RWPE2 (cell line): ENCODE data around the gene RARS2.
"Not testable (repeated sequence)": the region's sequence is repeated elsewhere in the genome, so short reads cannot be mapped to it uniquely, and the experiment has no call there.

Source experiments
- ATAC-seq: fragments of 200-7000 bp; cut with Tn5 transposase; 3 replicates; pipeline ENCODE4 v1.9.1; 2021; ENCODE audit warnings: low read depth
- DNase-seq: peaks from one replicate; pipeline ENCODE4 v3.0.0-alpha.2; 2020; ENCODE audit warnings: low spot score
- H3K27ac ChIP-seq: fragments of 450-650 bp; 2 replicates; pipeline ENCODE4 v1.5.1; 2017; ENCODE audit warnings: mild to moderate bottlenecking; ENCODE audit not compliant: poor library complexity, severe bottlenecking
- H3K27me3 ChIP-seq: fragments of 250-450 bp; sonication (Bioruptor Pico); 2 replicates; pipeline ENCODE4 v1.5.1; 2021; ENCODE audit warnings: mild to moderate bottlenecking, moderate library complexity; ENCODE audit not compliant: insufficient read depth, poor library complexity, severe bottlenecking
- H3K36me3 ChIP-seq: fragments of 250-450 bp; sonication (Bioruptor Pico); 2 replicates; pipeline ENCODE4 v1.5.1; 2020; ENCODE audit warnings: low read depth, mild to moderate bottlenecking, moderate library complexity
- H3K4me1 ChIP-seq: fragments of 250-450 bp; sonication (Bioruptor Pico); 2 replicates; pipeline ENCODE4 v1.5.1; 2021; ENCODE audit warnings: mild to moderate bottlenecking, moderate library complexity; ENCODE audit not compliant: insufficient read depth, poor library complexity, severe bottlenecking
- H3K4me3 ChIP-seq: fragments of 250-450 bp; sonication (Bioruptor Pico); 2 replicates; pipeline ENCODE4 v1.5.1; 2021; ENCODE audit warnings: mild to moderate bottlenecking, moderate library complexity; ENCODE audit not compliant: severe bottlenecking
- H3K9me3 ChIP-seq: fragments of 250-450 bp; sonication (Bioruptor Pico); 2 replicates; pipeline ENCODE4 v1.5.1; 2021; ENCODE audit warnings: mild to moderate bottlenecking, moderate library complexity; ENCODE audit not compliant: severe bottlenecking
- TF ChIP-seq, protein P1 (sequence below): fragments of 450-650 bp; IDR thresholded peaks from one replicate; pipeline ENCODE4 v1.5.1; 2017; ENCODE audit warnings: mild to moderate bottlenecking, moderate library complexity; ENCODE audit not compliant: poor library complexity, severe bottlenecking

Gene RARS2

DNA sequence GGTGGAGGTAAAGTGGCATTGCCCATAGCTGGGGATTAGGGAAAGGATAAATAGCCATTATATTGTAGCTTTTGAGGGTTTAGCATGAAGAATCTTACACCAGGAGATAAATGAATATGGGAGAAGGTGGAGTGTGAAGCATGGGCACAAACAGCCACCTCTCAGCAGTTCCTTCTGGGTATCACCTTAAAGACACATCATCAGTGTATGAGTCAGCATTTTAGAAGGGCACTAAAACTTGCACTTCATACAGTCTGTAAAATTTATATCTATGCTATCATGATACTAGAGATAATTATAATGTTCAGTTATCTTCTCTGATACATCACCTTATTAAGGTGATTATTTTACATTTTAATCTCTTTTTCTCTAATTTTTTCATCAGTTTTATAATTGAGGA, 91.7 kb downstream of the RARS2 start:
- H3K27me3 ChIP-seq, result no peaks in the 10 kb centered on the region
- no peak for DNase-seq
- no peaks in the 10 kb centered on the region for H3K9me3 ChIP-seq
- TF ChIP-seq, protein P1, sequence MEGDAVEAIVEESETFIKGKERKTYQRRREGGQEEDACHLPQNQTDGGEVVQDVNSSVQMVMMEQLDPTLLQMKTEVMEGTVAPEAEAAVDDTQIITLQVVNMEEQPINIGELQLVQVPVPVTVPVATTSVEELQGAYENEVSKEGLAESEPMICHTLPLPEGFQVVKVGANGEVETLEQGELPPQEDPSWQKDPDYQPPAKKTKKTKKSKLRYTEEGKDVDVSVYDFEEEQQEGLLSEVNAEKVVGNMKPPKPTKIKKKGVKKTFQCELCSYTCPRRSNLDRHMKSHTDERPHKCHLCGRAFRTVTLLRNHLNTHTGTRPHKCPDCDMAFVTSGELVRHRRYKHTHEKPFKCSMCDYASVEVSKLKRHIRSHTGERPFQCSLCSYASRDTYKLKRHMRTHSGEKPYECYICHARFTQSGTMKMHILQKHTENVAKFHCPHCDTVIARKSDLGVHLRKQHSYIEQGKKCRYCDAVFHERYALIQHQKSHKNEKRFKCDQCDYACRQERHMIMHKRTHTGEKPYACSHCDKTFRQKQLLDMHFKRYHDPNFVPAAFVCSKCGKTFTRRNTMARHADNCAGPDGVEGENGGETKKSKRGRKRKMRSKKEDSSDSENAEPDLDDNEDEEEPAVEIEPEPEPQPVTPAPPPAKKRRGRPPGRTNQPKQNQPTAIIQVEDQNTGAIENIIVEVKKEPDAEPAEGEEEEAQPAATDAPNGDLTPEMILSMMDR, result no peak
- no peak overlapping the region for H3K27ac ChIP-seq
- H3K4me3 ChIP-seq, result no peak overlapping the region
- no peaks in the 10 kb centered on the region for H3K4me1 ChIP-seq
- peaks cover 22% of the 10 kb centered on the region for H3K36me3 ChIP-seq
- no peak for ATAC-seq

- Histone ChIP-seq H3K27ac (no peak overlapping the region), H3K36me3 (peaks cover 14% of the 10 kb centered on the region), H3K9me3 (no peaks in the 10 kb centered on the region), H3K27me3 (no peaks in the 10 kb centered on the region), H3K4me3 (no peak overlapping the region), H3K4me1 (no peaks in the 10 kb centered on the region)
- TF ChIP-seq, protein P1, result no peak
- DNase-seq (no peak), ATAC-seq (no peak)
Measured at GRCh38 chr6:87494761-87495422, 94.9 kb downstream of the RARS2 start.

DNA sequence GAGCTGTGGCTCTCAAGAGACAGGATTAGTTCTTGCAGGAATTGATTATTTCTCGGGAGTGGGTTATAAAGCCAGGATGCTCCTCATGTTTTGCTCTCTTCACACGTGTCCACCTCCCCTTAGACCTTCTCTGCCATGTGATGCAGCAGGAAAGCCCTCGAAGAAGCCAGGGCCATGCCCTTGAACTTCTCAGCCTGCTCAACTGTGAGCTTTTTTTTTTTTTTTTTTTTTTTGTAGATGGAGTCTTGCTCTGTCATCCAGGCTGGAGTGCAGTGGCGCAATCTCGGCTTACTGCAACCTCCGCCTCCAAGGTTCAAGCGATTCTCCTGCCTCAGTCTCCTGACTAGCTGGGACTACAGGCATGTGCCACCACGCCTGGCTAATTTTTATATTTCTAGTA, 100.5 kb downstream of the RARS2 start:
- not testable (repeated sequence) for DNase-seq, ATAC-seq, H3K4me3 ChIP-seq, H3K27ac ChIP-seq, H3K27me3 ChIP-seq, H3K9me3 ChIP-seq, H3K4me1 ChIP-seq
- peaks cover 14% of the 10 kb centered on the region for H3K36me3 ChIP-seq

- no peak overlapping the region for H3K4me3 ChIP-seq
- peaks cover 21% of the 10 kb centered on the region for H3K36me3 ChIP-seq
- TF ChIP-seq, protein P1, result no peak
- no peak overlapping the region for H3K27ac ChIP-seq
- ATAC-seq, result no peak
- no peak for DNase-seq
- peaks cover 11% of the 10 kb centered on the region for H3K9me3 ChIP-seq
- H3K27me3 ChIP-seq, result no peaks in the 10 kb centered on the region
- no peaks in the 10 kb centered on the region for H3K4me1 ChIP-seq
Measured at GRCh38 chr6:87487555-87487954, 102.2 kb downstream of the RARS2 start.

DNA sequence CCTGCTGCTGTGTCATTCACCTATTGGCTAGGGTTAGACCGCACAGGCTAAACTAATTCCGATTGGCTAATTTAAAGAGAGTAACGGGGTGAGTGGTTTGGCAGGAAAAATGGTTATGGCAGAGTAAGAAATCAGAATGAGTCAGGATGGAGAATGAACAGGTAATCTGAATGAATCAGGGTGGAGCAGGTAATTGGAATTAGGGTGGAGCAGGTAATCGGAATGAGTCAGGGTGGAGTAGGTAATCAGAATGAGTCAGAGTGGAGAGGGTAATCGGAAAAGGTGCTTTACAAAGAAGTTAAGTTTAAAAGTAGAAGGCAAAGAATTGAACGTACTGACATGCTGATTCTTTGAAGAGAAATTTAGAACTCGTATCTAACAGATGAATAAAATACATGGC, 105.3 kb downstream of the RARS2 start:
- no peaks in the 10 kb centered on the region for H3K4me1 ChIP-seq
- peaks cover 16% of the 10 kb centered on the region for H3K36me3 ChIP-seq
- H3K9me3 ChIP-seq, result peaks cover 11% of the 10 kb centered on the region
- ATAC-seq (peak; percentile 61; the same call in 2 of the 3 replicates), DNase-seq (no peak)
- no peaks in the 10 kb centered on the region for H3K27me3 ChIP-seq
- TF ChIP-seq, protein P1, result no peak
- H3K4me3 ChIP-seq, result no peak overlapping the region
- H3K27ac ChIP-seq, result peak overlapping the region; percentile 49
